Ascending aorta (tissue), 2 donors: ENCODE measurements around the gene ATRNL1. TPM values are rescaled to one million over a fixed set of nuclear protein-coding genes. Genes with fewer than 3 reads are reported as not detected.

Source experiments
- DNase-seq, 2 donors: peaks; one replicate each; pipeline ENCODE4 v3.0.0-alpha.2; 2019; ENCODE audit warnings: low spot score in 2 of 2
- H3K27ac ChIP-seq, 2 donors: fragments of 200-600 bp; sonication (generic); one replicate each; pipeline ENCODE4 v1.5.1; 2016 to 2017; ENCODE audit warnings: mild to moderate bottlenecking in 1 of 2
- H3K27me3 ChIP-seq: fragments of 200-600 bp; sonication (generic); one replicate; pipeline ENCODE4 v1.5.1; 2017
- H3K36me3 ChIP-seq, 2 donors: fragments of 200-600 bp; sonication (generic); one replicate each; pipeline ENCODE4 v1.5.1; 2016
- H3K4me1 ChIP-seq, 2 donors: fragments of 200-600 bp; sonication (generic); one replicate each; pipeline ENCODE4 v1.5.1; 2016 to 2017; ENCODE audit warnings: mild to moderate bottlenecking in 1 of 2
- H3K4me3 ChIP-seq, 2 donors: fragments of 200-600 bp; sonication (generic); one replicate each; pipeline ENCODE4 v1.5.1; 2016 to 2017; ENCODE audit warnings: mild to moderate bottlenecking in 1 of 2
- H3K9me3 ChIP-seq, 2 donors: fragments of 200-600 bp; sonication (generic); one replicate each; pipeline ENCODE4 v1.5.1; 2016
- CTCF ChIP-seq, 3 experiments: fragments of 200-600 bp in 2 of 3; fragments of 450-650 bp in 1 of 3; sonication (generic) in 2 of 3; IDR thresholded peaks; one replicate each; pipeline ENCODE4 v1.5.1; 2016 to 2019; ENCODE audit warnings: antibody characterized with exemption in 3 of 3, mild to moderate bottlenecking in 1 of 3, moderate library complexity in 1 of 3
- intact Hi-C: fragments of 100-400 bp; cut with DNase I; formaldehyde crosslinking; loops from one replicate; pipeline ENCODE4 v1.15.1; 2023
- total RNA-seq: library from RNA; depleted of rRNA; stranded (reverse); fragments of >200 nt; gene quantifications from one replicate; pipeline ENCODE4 v1.1.0, GENCODE V29; 2016

Gene ATRNL1
- total RNA-seq, 1 donor from 2014 or later, result 15.4 TPM

GRCh38 chr10:115844591-115844990 is 751.4 kb downstream of the ATRNL1 start:
- intact Hi-C loops, result no loop called here
- Histone ChIP-seq H3K4me1 (no peaks in the 10 kb centered on the region), H3K9me3 (no peaks in the 10 kb centered on the region), H3K27me3 (no peaks in the 10 kb centered on the region), H3K27ac (no peak overlapping the region), H3K36me3 (no peaks in the 10 kb centered on the region), H3K4me3 (no peak overlapping the region)
- no peak for DNase-seq
- TF ChIP-seq CTCF (IDR thresholded peaks at IDR 0.05), result no peak

GRCh38 chr10:115845921-115846320 is 752.8 kb downstream of the ATRNL1 start:
- no peak for DNase-seq
- no peak overlapping the region for H3K4me3 ChIP-seq
- H3K36me3 ChIP-seq, result no peaks in the 10 kb centered on the region
- no peak overlapping the region for H3K27ac ChIP-seq
- no peaks in the 10 kb centered on the region for H3K9me3 ChIP-seq
- intact Hi-C loops, result no loop called here
- H3K27me3 ChIP-seq, result no peaks in the 10 kb centered on the region
- H3K4me1 ChIP-seq, result no peaks in the 10 kb centered on the region
- TF ChIP-seq CTCF (IDR thresholded peaks at IDR 0.05), result no peak

GRCh38 chr10:115846528-115846927 is 753.4 kb downstream of the ATRNL1 start:
- no peak for TF ChIP-seq CTCF (IDR thresholded peaks at IDR 0.05)
- no peak overlapping the region for H3K4me3 ChIP-seq
- no peak for DNase-seq
- no peaks in the 10 kb centered on the region for H3K36me3 ChIP-seq
- intact Hi-C loops, result no loop called here
- H3K27ac ChIP-seq, result no peak overlapping the region
- H3K9me3 ChIP-seq, result no peaks in the 10 kb centered on the region
- H3K4me1 ChIP-seq, result no peaks in the 10 kb centered on the region
- H3K27me3 ChIP-seq, result no peaks in the 10 kb centered on the region

- DNase-seq, result no peak
- H3K4me1 ChIP-seq, result no peaks in the 10 kb centered on the region
- intact Hi-C loops, result no loop called here
- H3K27ac ChIP-seq, result no peak overlapping the region
- H3K9me3 ChIP-seq, result no peaks in the 10 kb centered on the region
- TF ChIP-seq CTCF (IDR thresholded peaks at IDR 0.05), result no peak
- no peaks in the 10 kb centered on the region for H3K36me3 ChIP-seq
- H3K27me3 ChIP-seq, result no peaks in the 10 kb centered on the region
- no peak overlapping the region for H3K4me3 ChIP-seq
These were observed 756.0 kb downstream of the ATRNL1 start for GRCh38 chr10:115849197-115849596.

DNA sequence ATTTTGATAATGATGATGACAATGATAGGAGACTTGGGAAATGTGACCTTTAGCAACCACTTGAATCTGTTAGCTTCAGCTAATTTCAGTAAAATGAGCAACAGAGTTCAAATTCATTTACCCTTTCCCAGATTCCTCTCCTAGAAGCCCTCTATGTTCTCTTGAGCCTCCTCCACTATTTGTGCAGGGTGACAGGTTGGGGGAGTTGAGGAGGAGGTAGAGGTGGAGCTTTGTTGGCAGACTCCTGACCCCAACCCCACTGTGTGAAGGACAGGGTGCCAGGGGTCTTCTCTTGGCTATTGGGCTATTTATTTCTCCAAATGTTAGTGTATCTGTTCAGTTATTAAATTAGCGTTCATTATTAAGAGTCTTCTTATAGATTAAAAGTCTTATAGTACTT is 757.5 kb downstream of the ATRNL1 start:
- intact Hi-C loops, result no loop called here

More for the DNA sequence above, 757.5 kb downstream of the ATRNL1 start:
- H3K9me3 ChIP-seq, result no peaks in the 10 kb centered on the region
- H3K27ac ChIP-seq, result no peak overlapping the region
- H3K36me3 ChIP-seq, result no peaks in the 10 kb centered on the region
- no peak for TF ChIP-seq CTCF (IDR thresholded peaks at IDR 0.05)
- H3K4me1 ChIP-seq, result no peaks in the 10 kb centered on the region
- no peak overlapping the region for H3K4me3 ChIP-seq
- H3K27me3 ChIP-seq, result no peaks in the 10 kb centered on the region
- DNase-seq, result no peak
